Astrocyte (in vitro differentiated cells and primary cell): ENCODE measurements around the gene PALLD. TPM values are rescaled to one million over a fixed set of nuclear protein-coding genes. Genes with fewer than 3 reads are reported as not detected.

ENCODE experiments used
- DNase-seq: peaks from one replicate; pipeline ENCODE4 v3.0.0-alpha.2; 2010; ENCODE audit warnings: low read depth
- FAIRE-seq: peaks from 2 replicates; lab custom pipeline; 2011; peaks lifted over from hg19 to GRCh38; lab: Jason Lieb, UNC
- H2AFZ ChIP-seq: 2 replicates; pipeline ENCODE4 v1.6.0; 2012; ENCODE audit warnings: low read depth, low read length, inconsistent platforms
- H3K27ac ChIP-seq: 2 replicates; pipeline ENCODE4 v1.5.1; 2011; ENCODE audit warnings: low read depth, low read length, inconsistent platforms
- H3K27me3 ChIP-seq: 2 replicates; pipeline ENCODE4 v1.6.0; 2011; ENCODE audit warnings: low read length, inconsistent platforms; ENCODE audit not compliant: insufficient read depth
- H3K36me3 ChIP-seq: 2 replicates; pipeline ENCODE4 v1.5.1; 2011; ENCODE audit warnings: low read length, inconsistent platforms; ENCODE audit not compliant: insufficient read depth
- H3K4me1 ChIP-seq: 2 replicates; pipeline ENCODE4 v1.5.1; 2011; ENCODE audit warnings: low read length, inconsistent platforms; ENCODE audit not compliant: insufficient read depth
- H3K4me2 ChIP-seq: 2 replicates; pipeline ENCODE4 v1.6.0; 2012; ENCODE audit warnings: low read length, inconsistent platforms
- H3K4me3 ChIP-seq: 2 replicates; pipeline ENCODE4 v1.5.1; 2011; ENCODE audit warnings: low read depth, mild to moderate bottlenecking, low read length, inconsistent platforms; ENCODE audit not compliant: insufficient read depth
- H3K79me2 ChIP-seq: 2 replicates; pipeline ENCODE4 v1.6.0; 2012; ENCODE audit warnings: mild to moderate bottlenecking, low read length, inconsistent platforms; ENCODE audit not compliant: insufficient read depth
- H3K9ac ChIP-seq: 2 replicates; pipeline ENCODE4 v1.6.0; 2012; ENCODE audit warnings: mild to moderate bottlenecking, low read length, inconsistent platforms
- H3K9me3 ChIP-seq: 2 replicates; pipeline ENCODE4 v1.5.1; 2012; ENCODE audit warnings: low read depth, mild to moderate bottlenecking, low read length, inconsistent platforms; ENCODE audit not compliant: insufficient read depth
- H4K20me1 ChIP-seq: 2 replicates; pipeline ENCODE4 v1.6.0; 2012; ENCODE audit warnings: low read length, inconsistent platforms; ENCODE audit not compliant: insufficient read depth
- H3K27ac Mint-ChIP-seq: one replicate; pipeline ENCODE4 v1.8.0; 2021; ENCODE audit warnings: mild to moderate bottlenecking, mixed read lengths; ENCODE audit not compliant: unreplicated experiment
- H3K27me3 Mint-ChIP-seq: one replicate; pipeline ENCODE4 v1.8.0; 2021; ENCODE audit warnings: low read depth, mixed read lengths; ENCODE audit not compliant: unreplicated experiment
- H3K36me3 Mint-ChIP-seq: one replicate; pipeline ENCODE4 v1.8.0; 2021; ENCODE audit warnings: low read depth, mixed read lengths; ENCODE audit not compliant: unreplicated experiment
- H3K4me1 Mint-ChIP-seq: one replicate; pipeline ENCODE4 v1.8.0; 2021; ENCODE audit warnings: low read depth, mixed read lengths; ENCODE audit not compliant: unreplicated experiment
- H3K4me3 Mint-ChIP-seq: one replicate; pipeline ENCODE4 v1.8.0; 2021; ENCODE audit warnings: mild to moderate bottlenecking, moderate library complexity, mixed read lengths; ENCODE audit not compliant: unreplicated experiment
- H3K9me3 Mint-ChIP-seq: one replicate; pipeline ENCODE4 v1.8.0; 2021; ENCODE audit warnings: mild to moderate bottlenecking, mixed read lengths; ENCODE audit not compliant: unreplicated experiment
- EZH2 ChIP-seq: IDR thresholded peaks from 2 replicates; pipeline ENCODE4 v1.6.1; 2012; ENCODE audit warnings: mild to moderate bottlenecking, low read length, inconsistent platforms; ENCODE audit not compliant: insufficient read depth
- total RNA-seq: library from RNA; stranded (reverse); gene quantifications from 2 replicates; pipeline ENCODE4 v1.2.1, GENCODE V29; 2021
- TF ChIP-seq, protein P1 (sequence below): IDR thresholded peaks from 2 replicates; pipeline ENCODE4 v1.5.1; 2011; ENCODE audit warnings: low read depth, mild to moderate bottlenecking, inconsistent platforms, low read length, moderate library complexity; ENCODE audit not compliant: insufficient read depth

The PALLD gene
- total RNA-seq, 1 donor from 2014 or later = 498 TPM

DNA sequence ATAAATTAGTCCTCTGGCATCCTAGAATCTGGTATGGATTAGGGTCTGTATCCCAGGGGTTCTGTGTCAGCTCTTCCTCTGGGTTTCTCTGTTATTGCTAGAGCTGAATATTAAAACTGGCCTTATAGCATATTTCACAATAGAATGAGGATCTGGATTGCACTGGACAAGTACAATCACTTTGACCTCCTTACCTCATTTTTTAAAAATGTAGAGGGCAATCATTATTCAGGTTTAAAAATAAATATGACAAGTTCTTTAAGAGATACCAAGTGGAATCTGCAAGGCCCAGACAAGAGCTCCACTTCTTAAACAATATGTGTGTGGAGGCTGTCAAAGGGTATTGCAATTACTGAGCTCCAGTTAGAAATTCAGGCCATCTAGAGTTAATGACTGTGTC, 1.4 kb downstream of the PALLD start:
- peaks cover 30% of the 10 kb centered on the region for H3K4me1 Mint-ChIP-seq
- H3K9ac ChIP-seq = peak overlapping the region; percentile 3

DNA sequence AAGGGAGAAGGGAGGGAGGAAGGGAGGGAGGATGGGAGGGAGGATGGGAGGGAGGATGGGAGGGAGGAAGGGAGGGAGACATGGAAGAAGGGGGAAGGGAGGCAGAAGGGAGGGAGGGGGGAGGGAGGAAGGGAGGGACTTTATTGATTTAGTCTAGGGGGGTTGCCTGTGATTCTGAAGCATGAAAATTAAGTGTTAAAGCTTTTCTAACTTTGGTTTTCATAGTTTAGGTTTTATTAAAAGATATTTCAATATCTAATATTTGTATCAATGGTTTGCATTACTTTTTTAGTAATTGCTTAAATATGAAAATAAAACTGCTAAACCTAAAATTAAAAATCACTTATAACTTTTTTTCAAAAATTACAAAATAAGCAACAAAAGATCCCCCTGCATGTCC, 2.4 kb downstream of the PALLD start:
- Histone ChIP-seq H2AFZ (no peak overlapping the region), H3K27ac (no peak overlapping the region), H4K20me1 (no peaks in the 10 kb centered on the region), H3K79me2 (no peaks in the 10 kb centered on the region), H3K4me2 (no peak overlapping the region), H3K27me3 (no peaks in the 10 kb centered on the region), H3K4me3 (no peak overlapping the region), H3K36me3 (no peaks in the 10 kb centered on the region), H3K9ac (no peak overlapping the region), H3K4me1 (peaks cover 5% of the 10 kb centered on the region), H3K9me3 (no peaks in the 10 kb centered on the region)
- Mint-ChIP-seq H3K4me1 (peaks cover 27% of the 10 kb centered on the region), H3K4me3 (peak overlapping the region; percentile 60), H3K9me3 (no peaks in the 10 kb centered on the region), H3K36me3 (peaks cover 1% of the 10 kb centered on the region), H3K27ac (no peak overlapping the region), H3K27me3 (no peaks in the 10 kb centered on the region)
- DNase-seq (no peak), FAIRE-seq (no peak)
- no peak for TF ChIP-seq EZH2
- TF ChIP-seq, protein P1, sequence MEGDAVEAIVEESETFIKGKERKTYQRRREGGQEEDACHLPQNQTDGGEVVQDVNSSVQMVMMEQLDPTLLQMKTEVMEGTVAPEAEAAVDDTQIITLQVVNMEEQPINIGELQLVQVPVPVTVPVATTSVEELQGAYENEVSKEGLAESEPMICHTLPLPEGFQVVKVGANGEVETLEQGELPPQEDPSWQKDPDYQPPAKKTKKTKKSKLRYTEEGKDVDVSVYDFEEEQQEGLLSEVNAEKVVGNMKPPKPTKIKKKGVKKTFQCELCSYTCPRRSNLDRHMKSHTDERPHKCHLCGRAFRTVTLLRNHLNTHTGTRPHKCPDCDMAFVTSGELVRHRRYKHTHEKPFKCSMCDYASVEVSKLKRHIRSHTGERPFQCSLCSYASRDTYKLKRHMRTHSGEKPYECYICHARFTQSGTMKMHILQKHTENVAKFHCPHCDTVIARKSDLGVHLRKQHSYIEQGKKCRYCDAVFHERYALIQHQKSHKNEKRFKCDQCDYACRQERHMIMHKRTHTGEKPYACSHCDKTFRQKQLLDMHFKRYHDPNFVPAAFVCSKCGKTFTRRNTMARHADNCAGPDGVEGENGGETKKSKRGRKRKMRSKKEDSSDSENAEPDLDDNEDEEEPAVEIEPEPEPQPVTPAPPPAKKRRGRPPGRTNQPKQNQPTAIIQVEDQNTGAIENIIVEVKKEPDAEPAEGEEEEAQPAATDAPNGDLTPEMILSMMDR = no peak

More for the DNA sequence above, 1.4 kb downstream of the PALLD start:
- H3K27me3 ChIP-seq = no peaks in the 10 kb centered on the region
- H3K9me3 ChIP-seq = no peaks in the 10 kb centered on the region
- no peaks in the 10 kb centered on the region for H3K36me3 ChIP-seq
- no peaks in the 10 kb centered on the region for H4K20me1 ChIP-seq
- TF ChIP-seq, protein P1 = no peak
- no peak for TF ChIP-seq EZH2
- H3K27me3 Mint-ChIP-seq = no peaks in the 10 kb centered on the region
- DNase-seq (no peak), FAIRE-seq (no peak)
- no peaks in the 10 kb centered on the region for H3K9me3 Mint-ChIP-seq
- H3K36me3 Mint-ChIP-seq = peaks cover 1% of the 10 kb centered on the region
- H2AFZ ChIP-seq = no peak overlapping the region
- no peaks in the 10 kb centered on the region for H3K79me2 ChIP-seq
- peaks cover 5% of the 10 kb centered on the region for H3K4me1 ChIP-seq
- H3K4me3 Mint-ChIP-seq = peak overlapping the region; percentile 85
- peak overlapping the region; percentile 87 for H3K27ac Mint-ChIP-seq
- H3K27ac ChIP-seq = no peak overlapping the region
- no peak overlapping the region for H3K4me2 ChIP-seq
- H3K4me3 ChIP-seq = no peak overlapping the region

DNA sequence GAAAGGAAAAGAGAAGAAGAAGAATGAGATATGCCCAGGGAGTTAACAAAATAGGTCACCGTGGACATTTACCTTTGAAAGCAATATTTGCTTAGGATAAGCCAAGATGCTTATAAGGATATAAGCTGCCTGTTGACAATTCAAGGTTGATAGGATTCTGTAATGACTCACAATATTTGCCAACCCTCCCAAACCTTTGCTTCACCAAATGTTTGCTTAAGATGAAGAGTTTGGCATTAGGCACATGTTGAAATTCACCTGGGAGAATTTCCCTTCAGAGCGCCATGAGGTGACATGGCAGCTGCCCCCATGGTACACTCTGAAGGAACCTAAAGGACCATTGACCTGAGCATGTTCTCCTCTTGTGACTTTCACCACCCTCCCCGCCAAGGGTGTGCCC, 4.6 kb downstream of the PALLD start:
- TF ChIP-seq, protein P1 = no peak
- TF ChIP-seq EZH2 = no peak
- no peak for FAIRE-seq

More for the DNA sequence above, 4.6 kb downstream of the PALLD start:
- no peaks in the 10 kb centered on the region for H3K27me3 Mint-ChIP-seq
- Histone ChIP-seq H3K4me2 (no peak overlapping the region), H3K4me1 (peaks cover 5% of the 10 kb centered on the region), H3K27me3 (no peaks in the 10 kb centered on the region), H3K36me3 (no peaks in the 10 kb centered on the region), H3K79me2 (no peaks in the 10 kb centered on the region), H3K27ac (no peak overlapping the region), H2AFZ (no peak overlapping the region), H3K4me3 (no peak overlapping the region), H3K9ac (no peak overlapping the region), H3K9me3 (no peaks in the 10 kb centered on the region), H4K20me1 (no peaks in the 10 kb centered on the region)
- peaks cover 3% of the 10 kb centered on the region for H3K36me3 Mint-ChIP-seq
- H3K27ac Mint-ChIP-seq = no peak overlapping the region
- DNase-seq = no peak
- H3K9me3 Mint-ChIP-seq = no peaks in the 10 kb centered on the region
- H3K4me1 Mint-ChIP-seq = peaks cover 24% of the 10 kb centered on the region
- no peak overlapping the region for H3K4me3 Mint-ChIP-seq
